HepG2 (cell line): Measurements from ENCODE around the gene WNT7B. TPM values are rescaled to one million over a fixed set of nuclear protein-coding genes. Genes with fewer than 3 reads are reported as not detected.

ENCODE experiments used
- ATAC-seq: fragments of 200-7000 bp; cut with Tn5 transposase; 3 replicates; pipeline ENCODE4 v1.9.1; 2020; ENCODE audit warnings: mild to moderate bottlenecking, moderate library complexity
- BruUV-seq: library from RNA; stranded (reverse); fragments of 400-500 nt; replicated peaks from 2 replicates; lab custom pipeline; 2021; lab: Mats Ljungman, UMichigan
- CTCF ChIA-PET: fragments of 300-600 bp; formaldehyde crosslinking; extraction: SDS; loops from one replicate; lab custom pipeline; 2021; ENCODE audit warnings: low total read pairs, inconsistent platforms, low intra/inter-chr PET ratio; lab: Yijun Ruan, JAX
- POLR2A ChIA-PET: fragments of 350-600 bp; sonication (Branson Sonifier 250); formaldehyde crosslinking; loops from one replicate; lab custom pipeline; 2020; ENCODE audit warnings: antibody characterized with exemption, inconsistent platforms; lab: Yijun Ruan, JAX
- DNase-seq: peaks from one replicate; pipeline ENCODE4 v3.0.0-alpha.2; 2015; ENCODE audit warnings: low spot score
- FAIRE-seq: peaks from 3 replicates; lab custom pipeline; 2011; peaks lifted over from hg19 to GRCh38; lab: Jason Lieb, UNC
- H2AFZ ChIP-seq: one replicate; pipeline ENCODE4 v1.6.1; 2011; ENCODE audit warnings: low read length, inconsistent platforms
- H3K27ac ChIP-seq: fragments of 300-600 bp; 3 replicates; pipeline ENCODE4 v1.8.0; 2011; ENCODE audit warnings: mixed run types, mild to moderate bottlenecking, mixed read lengths, low read length, inconsistent platforms; ENCODE audit not compliant: insufficient read depth; ENCODE audit errors: extremely low read length
- H3K27me3 ChIP-seq, 2 experiments: fragments of 200-600 bp in 1 of 2; 2 replicates in 1 of 2; 3 replicates in 1 of 2; pipeline versions ENCODE4 v1.6.0 to v1.8.0; 2011; ENCODE audit warnings: low read length in 2 of 2, mild to moderate bottlenecking in 2 of 2, moderate library complexity in 2 of 2, inconsistent platforms in 1 of 2; ENCODE audit not compliant: insufficient read depth in 2 of 2, control insufficient read depth in 1 of 2
- H3K36me3 ChIP-seq, 2 experiments: fragments of 200-600 bp in 1 of 2; replicated peaks in 1 of 2; 2 replicates in 1 of 2; 3 replicates in 1 of 2; pipeline versions ENCODE4 v1.5.1 to v1.8.0; 2011; ENCODE audit warnings: low read length in 2 of 2, inconsistent platforms in 1 of 2; ENCODE audit not compliant: insufficient read depth in 2 of 2, control insufficient read depth in 1 of 2
- H3K4me1 ChIP-seq: 2 replicates; pipeline ENCODE4 v1.5.1; 2012; ENCODE audit warnings: low read length, inconsistent platforms; ENCODE audit not compliant: insufficient read depth
- H3K4me2 ChIP-seq: 2 replicates; pipeline ENCODE4 v1.6.0; 2011; ENCODE audit warnings: low read depth, low read length, inconsistent platforms
- H3K4me3 ChIP-seq, 3 experiments: fragments of 200-600 bp in 1 of 3; sonication (generic), shearing (Covaris generic) in 1 of 3; replicated peaks in 1 of 3; 2 replicates each; pipeline ENCODE4 v1.5.1; 2011 to 2016; ENCODE audit warnings: low read length in 3 of 3, inconsistent platforms in 2 of 3, low read depth in 2 of 3, mild to moderate bottlenecking in 2 of 3, control low read depth in 1 of 3, mixed read lengths in 1 of 3; ENCODE audit not compliant: insufficient read depth in 1 of 3
- H3K79me2 ChIP-seq: one replicate; pipeline ENCODE4 v1.6.1; 2011; ENCODE audit warnings: low read length, inconsistent platforms; ENCODE audit not compliant: insufficient read depth
- H3K9ac ChIP-seq: 2 replicates; pipeline ENCODE4 v1.6.0; 2011; ENCODE audit warnings: mild to moderate bottlenecking, low read depth, low read length, inconsistent platforms; ENCODE audit not compliant: insufficient read depth
- H3K9me3 ChIP-seq: 2 replicates; pipeline ENCODE4 v1.5.1; 2012; ENCODE audit warnings: mild to moderate bottlenecking, low read length
- H4K20me1 ChIP-seq: 2 replicates; pipeline ENCODE4 v1.6.0; 2011; ENCODE audit warnings: inconsistent platforms, mild to moderate bottlenecking, low read length, moderate library complexity; ENCODE audit not compliant: insufficient read depth
- ATF4 ChIP-seq, 2 experiments: fragments of 450-650 bp in 1 of 2; sonication (generic) in 1 of 2; formaldehyde crosslinking; IDR thresholded peaks; 2 replicates each; pipeline versions ENCODE4 v1.5.0 to v1.8.0; 2020 to 2022; ENCODE audit warnings: mild to moderate bottlenecking in 1 of 2, missing genetic modification reagents in 1 of 2
- BHLHE40 ChIP-seq: IDR thresholded peaks from 2 replicates; pipeline ENCODE4 v1.6.1; 2011; ENCODE audit warnings: low read length, improper control_type of control experiment
- CEBPB ChIP-seq: IDR thresholded peaks from 2 replicates; pipeline ENCODE4 v1.6.1; 2011; ENCODE audit warnings: low read depth, low read length, improper control_type of control experiment, borderline replicate concordance
- CSRNP2 ChIP-seq: sonication (generic); formaldehyde crosslinking; conservative IDR thresholded peaks from 2 replicates; pipeline ENCODE4 v1.8.0; 2022; ENCODE audit warnings: low read depth, missing genetic modification reagents
- HDAC1 ChIP-seq: sonication (generic); formaldehyde crosslinking; IDR thresholded peaks from 2 replicates; pipeline ENCODE4 v1.5.1; 2020; ENCODE audit warnings: mild to moderate bottlenecking, missing genetic modification reagents
- PAWR ChIP-seq: sonication (generic); formaldehyde crosslinking; IDR thresholded peaks from 2 replicates; pipeline ENCODE4 v1.4.0; 2020; ENCODE audit warnings: missing genetic modification reagents, mild to moderate bottlenecking, borderline replicate concordance
- RFX5 ChIP-seq: IDR thresholded peaks from 2 replicates; pipeline ENCODE4 v1.6.1; 2011; ENCODE audit warnings: low read depth, low read length, improper control_type of control experiment
- TMF1 ChIP-seq: sonication (generic); formaldehyde crosslinking; IDR thresholded peaks from 2 replicates; pipeline ENCODE4 v1.8.1; 2022; ENCODE audit warnings: low read depth, missing genetic modification reagents
- ZFP36L2 ChIP-seq: sonication (generic); formaldehyde crosslinking; IDR thresholded peaks from 2 replicates; pipeline ENCODE4 v1.4.0; 2020; ENCODE audit warnings: missing genetic modification reagents
- ZNF770 ChIP-seq: sonication (generic); formaldehyde crosslinking; IDR thresholded peaks from 2 replicates; pipeline ENCODE4 v1.5.0; 2020; ENCODE audit warnings: mild to moderate bottlenecking, missing genetic modification reagents
- WGBS: methylation state at CpG from one replicate; pipeline ENCODE4 v1.1.6; 2017; ENCODE audit warnings: low lambda C conversion rate; 5-methylcytosine and 5-hydroxymethylcytosine counted together
- in situ Hi-C: cut with HindIII; loops from 2 replicates; pipeline ENCODE4 v1.10.0; 2017; ENCODE audit warnings: low pct_unique_long_range_greater_than_20kb; ENCODE audit not compliant: extremely low pct_ligation_motif_present
- intact Hi-C: fragments of 100-400 bp; cut with micrococcal nuclease; formaldehyde crosslinking; loops from one replicate; pipeline ENCODE4 v1.10.0; 2022; ENCODE audit not compliant: unreplicated experiment
- polyA plus RNA-seq, 8 experiments: library from polyadenylated mRNA; depleted of rRNA in 3 of 8; stranded (reverse) in 7 of 8; unstranded in 1 of 8; fragments of >200 nt; fragmentation: Illumina TruSeq in 4 of 8; extraction: Trizol in 4 of 8; gene quantifications; 2 replicates each; pipeline versions ENCODE4 v1.2.1 to v1.2.3, GENCODE V29; 2011 to 2016; ENCODE audit warnings: low read depth in 4 of 8, missing spikeins in 1 of 8, mixed read lengths in 1 of 8; ENCODE audit not compliant: insufficient read depth in 1 of 8
- total RNA-seq, 5 experiments: library from RNA; depleted of rRNA; stranded (reverse); fragments of >200 nt; fragmentation: Illumina TruSeq; extraction: Trizol; gene quantifications; 2 replicates each; pipeline ENCODE4 v1.2.3, GENCODE V29; 2016; ENCODE audit warnings: low read depth in 1 of 5

Gene WNT7B
- total and polyA plus RNA-seq, 2 of the 13 experiments (the other 11 are each of a cell fraction or from before 2014, with no cell fraction given): 0.09 TPM; not detected in 1

- H3K4me2 ChIP-seq: no peak overlapping the region
- FAIRE-seq (no peak), DNase-seq (no peak)
- no peaks in the 10 kb centered on the region for H3K36me3 ChIP-seq
- H2AFZ ChIP-seq: no peak overlapping the region
- no TSS peak for BruUV-seq
- ChIA-PET CTCF (no interaction called here), POLR2A (no interaction called here)
- peaks cover 4 to 62% of the 10 kb centered on the region in 2 experiments for H3K27me3 ChIP-seq
- H3K27ac ChIP-seq: no peak overlapping the region
- intact Hi-C loops: no loop called here
- no peaks in the 10 kb centered on the region for H3K9me3 ChIP-seq
- H3K4me1 ChIP-seq: peaks cover 5% of the 10 kb centered on the region; the same call in 1 of the 2 replicates
- WGBS: no CpG with 5 or more reads among the region's 6 CpGs
- H3K79me2 ChIP-seq: no peaks in the 10 kb centered on the region
- H3K9ac ChIP-seq: no peak overlapping the region
- TF ChIP-seq BHLHE40 (no peak), ZNF770 (CRISPR knock-in tag) (no peak), ZFP36L2 (no peak)
- TF ChIP-seq, all 625 proteins: peak for 0
- in situ Hi-C loops: no loop called here
- Histone ChIP-seq H4K20me1 (0 out of 2 replicates have a peak, but pooled peaks cover 2% of the 10 kb centered on the region), H3K4me3 (no peak overlapping the region)
- ATAC-seq: no peak
Measured at GRCh38 chr22:45912910-45913309, 64.1 kb downstream of the WNT7B start.

GRCh38 chr22:45911601-45912271 lies 65.2 kb downstream of the WNT7B start:
- WGBS: 16% methylated on average over 17 of the region's 27 CpGs
- no peaks in the 10 kb centered on the region for H3K9me3 ChIP-seq
- FAIRE-seq (no peak), DNase-seq (peak; percentile 6), ATAC-seq (peak; percentile 25; the same call in 2 of the 3 replicates)
- no peak overlapping the region for H3K9ac ChIP-seq
- in situ Hi-C loops (no loop called here), intact Hi-C loops (no loop called here)
- H4K20me1 ChIP-seq: 0 out of 2 replicates have a peak, but pooled peaks cover 2% of the 10 kb centered on the region
- no peak overlapping the region for H3K27ac ChIP-seq
- no peak overlapping the region for H3K4me3 ChIP-seq
- H3K4me2 ChIP-seq: no peak overlapping the region
- ChIA-PET CTCF (no interaction called here), POLR2A (no interaction called here)
- no peaks in the 10 kb centered on the region for H3K79me2 ChIP-seq
- H3K4me1 ChIP-seq: peaks cover 5% of the 10 kb centered on the region; the same call in 1 of the 2 replicates
- peaks cover 9 to 62% of the 10 kb centered on the region in 2 experiments for H3K27me3 ChIP-seq
- H3K36me3 ChIP-seq: no peaks in the 10 kb centered on the region
- no peak overlapping the region for H2AFZ ChIP-seq
- BruUV-seq: no TSS peak
- TF ChIP-seq CSRNP2 (CRISPR knock-in tag) (no peak), TMF1 (CRISPR knock-in tag) (no peak), ATF4 (CRISPR knock-in tag; IDR thresholded peaks at IDR 0.05) (peak in 1 of 2 experiments; percentile 56; a peak in 1 of 4 replicates), RFX5 (no peak), CEBPB (peak; percentile 9; the same call in 1 of the 2 replicates), PAWR (CRISPR knock-in tag) (no peak), HDAC1 (CRISPR knock-in tag) (no peak)
